K562 (cell line): Measurements from ENCODE around the gene BEND5.

Experiments
- BHLHE40 ChIP-seq: IDR thresholded peaks from 2 replicates; pipeline ENCODE4 v1.6.1; 2011; ENCODE audit warnings: low read length, improper control_type of control experiment
- CTCF ChIP-seq, 3 experiments: IDR thresholded peaks in 2 of 3; conservative IDR thresholded peaks in 1 of 3; 2 replicates each; pipeline ENCODE4 v1.5.1; 2011 to 2012; ENCODE audit warnings: low read length in 3 of 3, mild to moderate bottlenecking in 3 of 3, control low read depth in 2 of 3, improper control_type of control experiment in 1 of 3, inconsistent platforms in 1 of 3, low read depth in 1 of 3, mixed read lengths in 1 of 3, moderate library complexity in 1 of 3; ENCODE audit not compliant: insufficient read depth in 2 of 3
- NCOR1 ChIP-seq: fragments of 450-650 bp; IDR thresholded peaks from 2 replicates; pipeline ENCODE4 v1.6.1; 2016; ENCODE audit warnings: mild to moderate bottlenecking, moderate library complexity
- NFXL1 ChIP-seq: fragments of 450-650 bp; formaldehyde crosslinking; IDR thresholded peaks from 2 replicates; pipeline ENCODE4 v1.4.0; 2021; ENCODE audit warnings: mild to moderate bottlenecking
- NR4A1 ChIP-seq, 2 experiments: fragments of 250-450 bp in 1 of 2; fragments of 450-650 bp in 1 of 2; sonication (Bioruptor Pico) in 1 of 2; IDR thresholded peaks; 2 replicates each; pipeline versions ENCODE4 v1.4.0 to v1.6.1; 2016 to 2020; ENCODE audit warnings: mild to moderate bottlenecking in 2 of 2, missing compliant biosample characterization in 1 of 2, missing genetic modification characterization in 1 of 2, moderate library complexity in 1 of 2
- PCBP2 ChIP-seq: fragments of 200-400 bp; formaldehyde crosslinking; IDR thresholded peaks from 2 replicates; pipeline ENCODE4 v1.6.1; 2018; ENCODE audit warnings: low read length, low read depth, mild to moderate bottlenecking, moderate library complexity; ENCODE audit not compliant: poor library complexity, severe bottlenecking
- POLR2AphosphoS5 ChIP-seq: IDR thresholded peaks from 2 replicates; pipeline ENCODE4 v1.6.1; 2011; ENCODE audit warnings: mild to moderate bottlenecking, low read depth, low read length, moderate library complexity; ENCODE audit not compliant: control insufficient read depth, insufficient read depth
- RAD21 ChIP-seq, 2 experiments: fragments of 250-450 bp in 1 of 2; fragments of 450-650 bp in 1 of 2; sonication (Bioruptor Pico) in 1 of 2; formaldehyde crosslinking in 1 of 2; IDR thresholded peaks in 1 of 2; conservative IDR thresholded peaks in 1 of 2; 2 replicates each; pipeline versions ENCODE4 v1.4.0 to v1.8.0; 2020 to 2022; ENCODE audit warnings: mild to moderate bottlenecking in 2 of 2, moderate library complexity in 1 of 2
- SIRT6 ChIP-seq: IDR thresholded peaks from one replicate; pipeline ENCODE4 v1.6.1; 2012; ENCODE audit warnings: low read depth, mild to moderate bottlenecking, control low read depth, inconsistent platforms, low read length, moderate library complexity
- SIX5 ChIP-seq, 2 experiments: IDR thresholded peaks; 2 replicates each; pipeline ENCODE4 v1.6.1; 2011; ENCODE audit warnings: low read length in 2 of 2, borderline replicate concordance in 1 of 2, low read depth in 1 of 2, mild to moderate bottlenecking in 1 of 2, moderate library complexity in 1 of 2; ENCODE audit not compliant: insufficient read depth in 1 of 2
- TCF7L2 ChIP-seq: fragments of 150-350 bp; IDR thresholded peaks from 2 replicates; pipeline ENCODE4 v1.6.1; 2016; ENCODE audit warnings: low read depth, mild to moderate bottlenecking, low read length, moderate library complexity
- ZBTB33 ChIP-seq: sonication (generic); formaldehyde crosslinking; IDR thresholded peaks from 2 replicates; pipeline ENCODE4 v1.8.1; 2023; ENCODE audit warnings: mild to moderate bottlenecking, missing genetic modification reagents

GRCh38 chr1:48744032-48744431 lies 32.7 kb downstream of the BEND5 start:
- TF ChIP-seq PCBP2 (no peak), ZBTB33 (no peak), TCF7L2 (no peak), SIX5 (IDR thresholded peaks at IDR 0.05; ENCODE audit: borderline replicate concordance in 1 of 2, insufficient read depth in 1 of 2, low read depth in 1 of 2, low read length in 2 of 2) (no peak), BHLHE40 (no peak), SIRT6 (no peak), POLR2AphosphoS5 (no peak), CTCF (IDR thresholded peaks at IDR 0.05 in 2 of 3, conservative IDR thresholded peaks at IDR 0.05 in 1 of 3; ENCODE audit: insufficient read depth in 2 of 3, low read depth in 1 of 3, low read length in 3 of 3) (no peak), NR4A1 (CRISPR knock-in tag; IDR thresholded peaks at IDR 0.05) (no peak), NR4A1 (tag; IDR thresholded peaks at IDR 0.05) (no peak), NFXL1 (CRISPR knock-in tag) (no peak), NCOR1 (no peak), RAD21 (CRISPR knock-in tag; conservative IDR thresholded peaks at IDR 0.05 in 1 of 2, IDR thresholded peaks at IDR 0.05 in 1 of 2) (no peak)
